Stomach (tissue), 9 donors: Measurements from ENCODE around the gene ZNF746. TPM values are rescaled to one million over a fixed set of nuclear protein-coding genes. Genes with fewer than 3 reads are reported as not detected.

ENCODE experiments used
- DNase-seq, 2 donors: peaks; one replicate each; pipeline versions ENCODE4 v3.0.0 to v3.0.0-alpha.2; 2013 to 2019
- H3K27ac ChIP-seq, 5 donors: fragments of 200-600 bp in 4 of 5; sonication (generic) in 4 of 5; one replicate each; pipeline ENCODE4 v1.5.1; 2013 to 2019; ENCODE audit warnings: mild to moderate bottlenecking in 1 of 5, moderate library complexity in 1 of 5
- H3K27me3 ChIP-seq, 3 donors: fragments of 200-600 bp; sonication (generic); one replicate each; pipeline ENCODE4 v1.5.1; 2017 to 2019; ENCODE audit warnings: mixed run types in 1 of 3
- H3K36me3 ChIP-seq, 4 donors: fragments of 200-600 bp; sonication (generic); 1 replicate in 3 of 4; 2 replicates in 1 of 4; pipeline ENCODE4 v1.5.1; 2016 to 2019
- H3K4me1 ChIP-seq, 4 donors: fragments of 200-600 bp; sonication (generic); one replicate each; pipeline ENCODE4 v1.5.1; 2016 to 2019
- H3K4me3 ChIP-seq, 4 donors: fragments of 200-600 bp; sonication (generic) in 3 of 4; one replicate each; pipeline ENCODE4 v1.5.1; 2016 to 2019; ENCODE audit warnings: mild to moderate bottlenecking in 1 of 4
- H3K9me3 ChIP-seq, 4 donors: fragments of 200-600 bp; sonication (generic); one replicate each; pipeline ENCODE4 v1.5.1; 2016 to 2019
- CTCF ChIP-seq, 7 experiments: fragments of 450-650 bp in 4 of 7; fragments of 200-600 bp in 3 of 7; sonication (generic) in 3 of 7; IDR thresholded peaks; one replicate each; pipeline ENCODE4 v1.5.1; 2016 to 2019; ENCODE audit warnings: antibody characterized with exemption in 7 of 7, control low read depth in 2 of 7, mild to moderate bottlenecking in 1 of 7
- EP300 ChIP-seq: sonication (generic); formaldehyde crosslinking; IDR thresholded peaks from one replicate; pipeline ENCODE4 v1.6.1; 2017; ENCODE audit warnings: antibody characterized with exemption
- POLR2A ChIP-seq, 4 donors: fragments of 450-650 bp; IDR thresholded peaks; one replicate each; pipeline ENCODE4 v1.6.1; 2016; ENCODE audit warnings: antibody characterized with exemption in 4 of 4, control low read depth in 2 of 4, mild to moderate bottlenecking in 1 of 4, moderate library complexity in 1 of 4
- POLR2AphosphoS5 ChIP-seq, 3 donors: sonication (generic); formaldehyde crosslinking; IDR thresholded peaks; one replicate each; pipeline ENCODE4 v1.6.1; 2016; ENCODE audit warnings: antibody characterized with exemption in 3 of 3
- WGBS, 5 donors: extraction: QIAGEN DNeasy Blood & Tissue Kit in 3 of 5; methylation state at CpG; one replicate each; pipeline versions ENCODE4 v1.1.5 to v1.1.7; 2013 to 2018; 5-methylcytosine and 5-hydroxymethylcytosine counted together
- intact Hi-C: fragments of 100-400 bp; cut with DNase I; formaldehyde crosslinking; loops from one replicate; pipeline ENCODE4 v1.15.1; 2023; ENCODE audit warnings: low total_unique reads
- polyA plus RNA-seq, 3 donors: library from polyadenylated mRNA; stranded (reverse); fragments of 200-250 nt; gene quantifications; one replicate each; pipeline ENCODE4 v1.2.3, GENCODE V29; 2013
- total RNA-seq, 5 donors: library from RNA; depleted of rRNA; stranded (reverse); fragments of >200 nt; gene quantifications; one replicate each; pipeline versions ENCODE4 v1.1.0 to v1.2.3, GENCODE V29; 2014 to 2016
- donor health status: healthy with polysubstance abuse.
- donor health status: Bipolar disorder and iron deficiency.
- donor health status: healthy.

Gene ZNF746
- total and polyA plus RNA-seq, 8 donors, result 4.7 to 128 (median 18.3) TPM

- Histone ChIP-seq H3K4me1 (peaks cover 10 to 41% (median 30%) of the 10 kb centered on the region in 4 donors), H3K4me3 (no peak overlapping the region), H3K36me3 (peaks cover 24 to 44% (median 39%) of the 10 kb centered on the region in 4 donors), H3K27me3 (no peaks in the 10 kb centered on the region), H3K27ac (no peak overlapping the region), H3K9me3 (no peaks in the 10 kb centered on the region)
- DNase-seq, result no peak
- 50 to 83% (median 60%) methylated on average over 1 of the region's 1 CpG for WGBS, 5 donors
- intact Hi-C loops, result no loop called here
- TF ChIP-seq CTCF (IDR thresholded peaks at IDR 0.05), result no peak
- no peak for TF ChIP-seq POLR2A (IDR thresholded peaks at IDR 0.05)
- TF ChIP-seq POLR2AphosphoS5 (IDR thresholded peaks at IDR 0.05), result no peak
- no peak for TF ChIP-seq EP300
Measured at GRCh38 chr7:149457766-149458165, 39.8 kb downstream of the ZNF746 start.

- 86 to 95% (median 91%) methylated on average over 10 to 11 of the region's 11 CpGs for WGBS, 5 donors
- Histone ChIP-seq H3K4me3 (no peak overlapping the region), H3K9me3 (no peaks in the 10 kb centered on the region), H3K36me3 (peaks cover 27 to 51% (median 49%) of the 10 kb centered on the region in 4 donors), H3K27me3 (no peaks in the 10 kb centered on the region), H3K4me1 (peaks cover 10 to 41% (median 30%) of the 10 kb centered on the region in 4 donors), H3K27ac (no peak overlapping the region)
- intact Hi-C loops, result no loop called here
- TF ChIP-seq EP300, result no peak
- no peak for TF ChIP-seq POLR2A (IDR thresholded peaks at IDR 0.05)
- no peak for TF ChIP-seq POLR2AphosphoS5 (IDR thresholded peaks at IDR 0.05)
- TF ChIP-seq CTCF (IDR thresholded peaks at IDR 0.05), result no peak
- DNase-seq, result no peak
Measured at GRCh38 chr7:149456506-149457421, 40.8 kb downstream of the ZNF746 start.

GRCh38 chr7:149455175-149455950, 42.2 kb downstream of the ZNF746 start:
- 90 to 95% (median 93%) methylated on average over 22 to 24 of the region's 24 CpGs for WGBS, 5 donors
- Histone ChIP-seq H3K36me3 (peaks cover 36 to 65% (median 63%) of the 10 kb centered on the region in 4 donors), H3K9me3 (no peaks in the 10 kb centered on the region), H3K27ac (no peak overlapping the region), H3K4me1 (peaks cover 10 to 32% (median 22%) of the 10 kb centered on the region in 4 donors), H3K27me3 (no peaks in the 10 kb centered on the region), H3K4me3 (no peak overlapping the region)
- TF ChIP-seq CTCF (IDR thresholded peaks at IDR 0.05) (no peak), EP300 (no peak), POLR2A (IDR thresholded peaks at IDR 0.05) (no peak), POLR2AphosphoS5 (IDR thresholded peaks at IDR 0.05) (no peak)
- intact Hi-C loops, result no loop called here
- DNase-seq, result no peak

GRCh38 chr7:149454750-149455149, 42.9 kb downstream of the ZNF746 start:
- no peaks in the 10 kb centered on the region for H3K9me3 ChIP-seq
- H3K4me1 ChIP-seq, result peaks cover 10 to 32% (median 22%) of the 10 kb centered on the region in 4 donors
- no peak overlapping the region for H3K4me3 ChIP-seq
- intact Hi-C loops, result no loop called here
- WGBS, 5 donors, result 93 to 98% (median 93%) methylated on average over 5 of the region's 5 CpGs
- H3K27ac ChIP-seq, result no peak overlapping the region
- H3K36me3 ChIP-seq, result peaks cover 42 to 71% (median 69%) of the 10 kb centered on the region in 4 donors
- DNase-seq, result no peak
- no peaks in the 10 kb centered on the region for H3K27me3 ChIP-seq
- TF ChIP-seq POLR2A (IDR thresholded peaks at IDR 0.05) (no peak), POLR2AphosphoS5 (IDR thresholded peaks at IDR 0.05) (no peak), CTCF (IDR thresholded peaks at IDR 0.05) (no peak)
